WTC11 (cell line): ENCODE measurements around the gene OTOG. TPM values are rescaled to one million over a fixed set of nuclear protein-coding genes. Genes with fewer than 3 reads are reported as not detected.

Experiments
- ATAC-seq: fragments of 200-7000 bp; cut with Tn5 transposase; 2 replicates; pipeline ENCODE4 v1.10.0; 2021; ENCODE audit warnings: mild to moderate bottlenecking, moderate library complexity
- CTCF ChIA-PET: fragments of 300-600 bp; sonication (Branson Sonifier 250); formaldehyde crosslinking; loops from one replicate; lab custom pipeline; 2021; ENCODE audit warnings: antibody characterized with exemption; lab: Charles Lee
- POLR2A ChIA-PET: fragments of 350-600 bp; sonication (Branson Sonifier 250); formaldehyde crosslinking; loops from one replicate; lab custom pipeline; 2021; ENCODE audit warnings: antibody characterized with exemption; lab: Charles Lee
- DNase-seq: peaks from one replicate; pipeline ENCODE4 v3.0.0; 2021; ENCODE audit warnings: low spot score
- H3K27ac Mint-ChIP-seq: 2 replicates; pipeline ENCODE4 v1.8.0; 2021; ENCODE audit warnings: mixed read lengths
- H3K27me3 Mint-ChIP-seq: 2 replicates; pipeline ENCODE4 v1.8.0; 2021; ENCODE audit warnings: low read depth, mild to moderate bottlenecking, moderate library complexity, mixed read lengths
- H3K36me3 Mint-ChIP-seq: 2 replicates; pipeline ENCODE4 v1.8.0; 2021; ENCODE audit warnings: mixed read lengths
- H3K4me1 Mint-ChIP-seq: 2 replicates; pipeline ENCODE4 v1.8.0; 2022; ENCODE audit warnings: mixed read lengths
- H3K4me3 Mint-ChIP-seq: 2 replicates; pipeline ENCODE4 v1.8.0; 2021; ENCODE audit warnings: mild to moderate bottlenecking, moderate library complexity, mixed read lengths
- H3K9me3 Mint-ChIP-seq: 2 replicates; pipeline ENCODE4 v1.8.0; 2021; ENCODE audit warnings: mixed read lengths
- ATF2 ChIP-seq: sonication (generic); formaldehyde crosslinking; IDR thresholded peaks from 2 replicates; pipeline ENCODE4 v1.8.1; 2022; ENCODE audit warnings: low read depth, missing genetic modification reagents, borderline replicate concordance
- CBFB ChIP-seq: sonication (generic); formaldehyde crosslinking; IDR thresholded peaks from 2 replicates; pipeline ENCODE4 v1.8.1; 2022; ENCODE audit warnings: mild to moderate bottlenecking, low read depth, missing genetic modification reagents
- CREB1 ChIP-seq: sonication (generic); formaldehyde crosslinking; IDR thresholded peaks from 2 replicates; pipeline ENCODE4 v1.8.0; 2023; ENCODE audit warnings: mild to moderate bottlenecking, missing genetic modification reagents
- E2F5 ChIP-seq: sonication (generic); formaldehyde crosslinking; IDR thresholded peaks from 2 replicates; pipeline ENCODE4 v1.8.1; 2022; ENCODE audit warnings: mild to moderate bottlenecking, moderate library complexity, missing genetic modification reagents
- EMX1 ChIP-seq: fragments of 250-450 bp; sonication (Bioruptor Pico); IDR thresholded peaks from 2 replicates; pipeline ENCODE4 v1.8.0; 2021; ENCODE audit warnings: mild to moderate bottlenecking
- FOXJ3 ChIP-seq: sonication (generic); formaldehyde crosslinking; IDR thresholded peaks from 2 replicates; pipeline ENCODE4 v1.9.0; 2021; ENCODE audit warnings: missing genetic modification reagents, mild to moderate bottlenecking, borderline replicate concordance
- NR1H2 ChIP-seq: sonication (generic); formaldehyde crosslinking; IDR thresholded peaks from 2 replicates; pipeline ENCODE4 v1.9.0; 2021; ENCODE audit warnings: mild to moderate bottlenecking, moderate library complexity, missing genetic modification reagents
- NR3C1 ChIP-seq: sonication (generic); formaldehyde crosslinking; conservative IDR thresholded peaks from 2 replicates; pipeline ENCODE4 v1.8.1; 2023; ENCODE audit warnings: low read depth, mild to moderate bottlenecking, missing genetic modification reagents
- RELA ChIP-seq: sonication (generic); formaldehyde crosslinking; IDR thresholded peaks from 2 replicates; pipeline ENCODE4 v1.8.1; 2022; ENCODE audit warnings: missing genetic modification reagents, mild to moderate bottlenecking, borderline replicate concordance
- USF2 ChIP-seq: sonication (generic); formaldehyde crosslinking; IDR thresholded peaks from 2 replicates; pipeline ENCODE4 v1.8.1; 2023; ENCODE audit warnings: mild to moderate bottlenecking, missing genetic modification reagents, moderate library complexity
- ZNF219 ChIP-seq: sonication (generic); formaldehyde crosslinking; IDR thresholded peaks from 2 replicates; pipeline ENCODE4 v1.8.0; 2023; ENCODE audit warnings: missing genetic modification reagents, mild to moderate bottlenecking, borderline replicate concordance
- ZNF263 ChIP-seq: sonication (generic); formaldehyde crosslinking; IDR thresholded peaks from 2 replicates; pipeline ENCODE4 v1.8.1; 2022; ENCODE audit warnings: low read depth, mild to moderate bottlenecking, moderate library complexity, missing genetic modification reagents
- ZNF281 ChIP-seq: sonication (generic); formaldehyde crosslinking; IDR thresholded peaks from 2 replicates; pipeline ENCODE4 v1.8.0; 2023; ENCODE audit warnings: mild to moderate bottlenecking, missing genetic modification reagents
- ZNF425 ChIP-seq: fragments of 250-450 bp; sonication (Bioruptor Pico); conservative IDR thresholded peaks from 2 replicates; pipeline ENCODE4 v1.9.0; 2021; ENCODE audit warnings: mild to moderate bottlenecking
- total RNA-seq: library from RNA; stranded (reverse); gene quantifications from 3 replicates; pipeline ENCODE4 v1.2.3, GENCODE V29; 2021
- TF ChIP-seq, protein P1 (sequence below): sonication (generic); formaldehyde crosslinking; IDR thresholded peaks from 2 replicates; pipeline ENCODE4 v1.8.1; 2023; ENCODE audit warnings: mild to moderate bottlenecking, missing genetic modification reagents
- TF ChIP-seq, protein P2 (sequence below): sonication (generic); formaldehyde crosslinking; IDR thresholded peaks from 2 replicates; pipeline ENCODE4 v1.8.1; 2022; ENCODE audit warnings: low read depth, mild to moderate bottlenecking, moderate library complexity, missing genetic modification reagents, borderline replicate concordance
- TF ChIP-seq, protein P3 (sequence below): fragments of 250-450 bp; sonication (Bioruptor Pico); IDR thresholded peaks from 2 replicates; pipeline ENCODE4 v1.9.0; 2021; ENCODE audit warnings: mild to moderate bottlenecking

The OTOG gene
- total RNA-seq, 1 experiment from 2014 or later: 1.4 TPM

GRCh38 chr11:17603056-17603825 lies 56.2 kb downstream of the OTOG start:
- H3K4me3 Mint-ChIP-seq: no peak overlapping the region
- H3K9me3 Mint-ChIP-seq: no peaks in the 10 kb centered on the region
- no peak overlapping the region for H3K27ac Mint-ChIP-seq
- POLR2A ChIA-PET: no interaction called here
- ATAC-seq: no peak
- no peaks in the 10 kb centered on the region for H3K36me3 Mint-ChIP-seq
- peaks cover 7% of the 10 kb centered on the region for H3K27me3 Mint-ChIP-seq
- H3K4me1 Mint-ChIP-seq: peaks cover 6% of the 10 kb centered on the region
- DNase-seq: no peak
- CTCF ChIA-PET: interaction anchor here (1.1 to 5.9 kb wide), 5 partner anchors 111 to 149 kb away, joined by 3 to 108 read pairs (median 3); partner anchors contain the start of gene MYOD1
- TF ChIP-seq USF2 (no peak), ZNF425 (CRISPR knock-in tag) (no peak), RELA (CRISPR knock-in tag) (no peak), EMX1 (CRISPR knock-in tag) (no peak), E2F5 (CRISPR knock-in tag) (no peak), FOXJ3 (CRISPR knock-in tag) (no peak), ZNF281 (CRISPR knock-in tag) (no peak), ATF2 (CRISPR knock-in tag) (no peak), NR1H2 (no peak), CBFB (CRISPR knock-in tag) (no peak), NR3C1 (CRISPR knock-in tag) (no peak), ZNF219 (no peak), ZNF263 (CRISPR knock-in tag) (no peak), CREB1 (no peak)
- TF ChIP-seq, protein P1, sequence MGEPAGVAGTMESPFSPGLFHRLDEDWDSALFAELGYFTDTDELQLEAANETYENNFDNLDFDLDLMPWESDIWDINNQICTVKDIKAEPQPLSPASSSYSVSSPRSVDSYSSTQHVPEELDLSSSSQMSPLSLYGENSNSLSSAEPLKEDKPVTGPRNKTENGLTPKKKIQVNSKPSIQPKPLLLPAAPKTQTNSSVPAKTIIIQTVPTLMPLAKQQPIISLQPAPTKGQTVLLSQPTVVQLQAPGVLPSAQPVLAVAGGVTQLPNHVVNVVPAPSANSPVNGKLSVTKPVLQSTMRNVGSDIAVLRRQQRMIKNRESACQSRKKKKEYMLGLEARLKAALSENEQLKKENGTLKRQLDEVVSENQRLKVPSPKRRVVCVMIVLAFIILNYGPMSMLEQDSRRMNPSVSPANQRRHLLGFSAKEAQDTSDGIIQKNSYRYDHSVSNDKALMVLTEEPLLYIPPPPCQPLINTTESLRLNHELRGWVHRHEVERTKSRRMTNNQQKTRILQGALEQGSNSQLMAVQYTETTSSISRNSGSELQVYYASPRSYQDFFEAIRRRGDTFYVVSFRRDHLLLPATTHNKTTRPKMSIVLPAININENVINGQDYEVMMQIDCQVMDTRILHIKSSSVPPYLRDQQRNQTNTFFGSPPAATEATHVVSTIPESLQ (CRISPR knock-in tag): no peak
- TF ChIP-seq, protein P2, sequence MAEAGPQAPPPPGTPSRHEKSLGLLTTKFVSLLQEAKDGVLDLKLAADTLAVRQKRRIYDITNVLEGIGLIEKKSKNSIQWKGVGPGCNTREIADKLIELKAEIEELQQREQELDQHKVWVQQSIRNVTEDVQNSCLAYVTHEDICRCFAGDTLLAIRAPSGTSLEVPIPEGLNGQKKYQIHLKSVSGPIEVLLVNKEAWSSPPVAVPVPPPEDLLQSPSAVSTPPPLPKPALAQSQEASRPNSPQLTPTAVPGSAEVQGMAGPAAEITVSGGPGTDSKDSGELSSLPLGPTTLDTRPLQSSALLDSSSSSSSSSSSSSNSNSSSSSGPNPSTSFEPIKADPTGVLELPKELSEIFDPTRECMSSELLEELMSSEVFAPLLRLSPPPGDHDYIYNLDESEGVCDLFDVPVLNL: no peak
- TF ChIP-seq, protein P3, sequence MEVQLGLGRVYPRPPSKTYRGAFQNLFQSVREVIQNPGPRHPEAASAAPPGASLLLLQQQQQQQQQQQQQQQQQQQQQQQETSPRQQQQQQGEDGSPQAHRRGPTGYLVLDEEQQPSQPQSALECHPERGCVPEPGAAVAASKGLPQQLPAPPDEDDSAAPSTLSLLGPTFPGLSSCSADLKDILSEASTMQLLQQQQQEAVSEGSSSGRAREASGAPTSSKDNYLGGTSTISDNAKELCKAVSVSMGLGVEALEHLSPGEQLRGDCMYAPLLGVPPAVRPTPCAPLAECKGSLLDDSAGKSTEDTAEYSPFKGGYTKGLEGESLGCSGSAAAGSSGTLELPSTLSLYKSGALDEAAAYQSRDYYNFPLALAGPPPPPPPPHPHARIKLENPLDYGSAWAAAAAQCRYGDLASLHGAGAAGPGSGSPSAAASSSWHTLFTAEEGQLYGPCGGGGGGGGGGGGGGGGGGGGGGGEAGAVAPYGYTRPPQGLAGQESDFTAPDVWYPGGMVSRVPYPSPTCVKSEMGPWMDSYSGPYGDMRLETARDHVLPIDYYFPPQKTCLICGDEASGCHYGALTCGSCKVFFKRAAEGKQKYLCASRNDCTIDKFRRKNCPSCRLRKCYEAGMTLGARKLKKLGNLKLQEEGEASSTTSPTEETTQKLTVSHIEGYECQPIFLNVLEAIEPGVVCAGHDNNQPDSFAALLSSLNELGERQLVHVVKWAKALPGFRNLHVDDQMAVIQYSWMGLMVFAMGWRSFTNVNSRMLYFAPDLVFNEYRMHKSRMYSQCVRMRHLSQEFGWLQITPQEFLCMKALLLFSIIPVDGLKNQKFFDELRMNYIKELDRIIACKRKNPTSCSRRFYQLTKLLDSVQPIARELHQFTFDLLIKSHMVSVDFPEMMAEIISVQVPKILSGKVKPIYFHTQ: no peak
